ENCODE data around the gene RRP8.

The RRP8 gene

DNA sequence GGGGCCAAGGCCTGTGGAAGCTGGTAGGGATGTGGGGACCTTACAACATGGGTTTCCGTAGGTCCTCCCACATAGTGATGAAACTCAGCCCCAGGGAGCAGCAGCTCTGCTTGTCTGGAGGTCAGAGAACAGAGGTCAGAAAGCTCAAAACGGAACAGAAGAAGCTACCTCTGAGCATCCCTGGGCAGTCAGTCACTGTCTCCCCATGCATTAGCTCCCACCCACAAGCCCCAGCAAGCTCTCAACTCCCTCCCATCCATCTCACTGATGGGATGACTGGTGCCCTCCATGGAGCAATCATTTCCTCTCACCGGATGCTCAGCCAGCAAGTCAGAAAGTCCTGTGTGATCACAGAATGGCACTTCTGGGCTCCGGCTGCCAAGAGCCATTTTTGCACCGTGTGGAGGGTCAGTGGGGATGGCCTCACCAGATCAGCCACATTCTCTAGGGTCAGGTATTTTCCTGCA is 13.9 kb upstream of the RRP8 start:
- DNase-seq (ENCODE audit: low spot score), result no peak

DNA sequence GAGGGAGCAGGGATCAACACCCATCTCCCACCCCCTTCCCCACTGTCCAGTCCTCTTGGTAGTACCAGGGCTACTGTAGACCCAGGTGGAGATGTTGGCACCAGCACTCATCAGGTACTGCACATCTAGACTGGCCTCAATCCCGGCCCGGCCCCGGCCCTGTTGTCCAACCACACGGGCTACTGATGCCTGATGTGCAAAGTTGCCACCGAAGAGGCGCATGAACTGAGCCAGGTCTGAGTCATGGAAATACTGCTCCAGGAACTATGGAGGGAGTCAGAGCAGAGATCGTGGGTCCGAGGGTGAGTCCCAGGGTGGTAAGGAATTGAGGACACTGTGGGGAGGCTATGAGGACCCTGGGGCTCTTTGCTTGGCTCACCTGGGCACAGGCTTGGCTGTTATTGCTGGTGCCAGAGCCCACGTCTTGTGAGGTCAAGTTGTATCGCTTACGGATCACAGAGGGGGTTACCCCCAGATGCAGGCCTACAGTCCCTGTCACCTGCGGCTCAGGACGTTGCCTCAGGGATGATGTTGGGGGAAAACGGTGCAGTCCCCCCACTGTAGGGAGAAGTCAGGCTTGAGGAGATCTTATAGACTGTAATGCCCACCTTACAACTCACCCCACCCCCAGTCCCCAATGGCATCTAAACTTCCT is 13.3 kb upstream of the RRP8 start:
- DNase-seq (ENCODE audit: low spot score), result no peak

DNA sequence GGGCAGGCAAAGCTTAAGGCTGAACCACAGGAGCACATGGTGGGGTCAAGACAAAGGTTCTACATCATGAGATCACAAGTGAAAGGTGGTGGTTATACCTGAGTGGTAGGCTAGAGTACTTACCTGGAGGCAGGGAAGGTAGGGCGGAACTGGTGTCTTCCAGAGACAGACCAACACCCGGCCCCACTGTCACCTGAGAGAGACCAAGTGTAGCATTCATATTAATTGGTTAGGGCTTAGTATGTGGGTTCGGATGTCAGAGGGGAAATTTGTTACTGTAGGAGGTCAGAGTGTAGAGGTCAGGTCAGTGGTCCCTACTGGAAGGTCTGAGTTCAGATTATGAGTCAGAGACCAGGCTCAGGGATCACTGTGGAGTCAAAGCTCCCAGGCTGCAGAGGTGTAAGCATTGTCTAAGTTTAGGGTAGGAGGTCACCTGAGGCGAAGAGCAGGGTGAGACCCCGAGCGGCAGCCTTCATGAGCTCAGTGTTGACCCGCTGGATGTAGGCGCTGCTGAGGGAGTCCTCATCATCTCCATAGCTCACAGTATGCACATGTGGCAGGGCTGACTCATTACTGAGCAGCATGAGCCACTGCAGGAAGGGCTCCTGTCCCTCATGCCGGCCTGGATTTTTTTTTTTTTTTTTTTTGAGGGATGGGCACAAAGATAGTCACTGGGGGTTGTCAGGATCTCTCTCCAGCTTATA is 12.6 kb upstream of the RRP8 start:
- DNase-seq (ENCODE audit: low spot score), result no peak

DNA sequence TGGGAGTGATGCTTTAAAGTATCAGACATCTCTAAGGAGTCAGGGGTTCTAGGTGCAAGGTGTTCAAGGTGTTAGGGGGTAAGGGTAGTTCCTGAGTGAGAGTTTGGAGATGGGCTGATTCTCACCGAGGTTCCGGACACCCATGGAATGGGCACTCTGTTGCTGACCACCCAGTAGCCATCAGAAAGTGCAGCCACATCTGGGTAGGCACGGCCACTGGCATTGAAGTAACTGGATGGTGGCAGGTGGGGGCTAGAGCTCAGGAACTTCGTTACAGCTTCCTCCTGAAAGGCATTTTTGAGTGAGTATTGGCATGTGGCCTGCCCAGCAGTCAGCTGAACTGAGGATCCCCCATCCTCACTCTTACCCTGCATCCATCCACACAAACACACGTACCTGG is 11.6 kb upstream of the RRP8 start:
- no peak for DNase-seq (ENCODE audit: low spot score)

DNA sequence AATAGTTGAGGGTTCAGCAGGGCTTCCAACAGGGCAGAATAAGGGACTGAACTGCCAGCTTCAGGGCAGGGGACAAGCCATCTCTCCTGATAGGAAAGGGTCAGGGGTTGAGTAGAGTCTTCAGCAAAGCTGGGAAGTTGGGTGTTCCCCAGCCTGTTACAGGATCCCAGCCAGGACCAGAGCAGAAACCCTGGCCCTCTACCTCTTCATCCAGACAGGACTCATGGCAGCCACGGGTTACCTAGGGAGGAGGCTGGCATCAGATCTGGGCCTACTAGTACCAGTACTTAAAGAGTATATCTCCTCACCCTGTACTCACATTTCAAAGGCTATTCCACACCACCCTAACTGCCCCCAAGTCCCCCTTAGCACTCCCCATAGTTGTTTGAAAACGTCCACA is 11.0 kb upstream of the RRP8 start:
- no peak for DNase-seq (ENCODE audit: low spot score)

DNA sequence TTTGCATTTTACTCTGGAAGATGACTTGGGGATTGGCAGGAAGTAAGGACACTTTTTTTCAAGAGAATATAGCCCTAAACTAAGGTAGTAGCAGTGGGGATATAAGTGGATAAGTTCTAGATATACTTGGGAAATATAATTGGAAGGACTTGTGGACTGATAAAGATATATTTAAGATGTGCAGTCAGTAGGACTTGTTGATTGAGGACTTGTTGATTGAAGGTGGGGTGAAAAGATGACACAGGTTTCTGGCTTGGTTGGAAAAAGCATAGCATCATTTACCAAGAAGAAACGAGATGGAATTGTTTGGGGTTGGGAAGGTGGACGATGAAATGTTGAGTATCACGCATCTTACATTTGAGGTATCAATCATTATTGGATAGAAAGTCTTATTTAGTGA is 10.1 kb upstream of the RRP8 start:
- DNase-seq (ENCODE audit: low spot score), result no peak

DNA sequence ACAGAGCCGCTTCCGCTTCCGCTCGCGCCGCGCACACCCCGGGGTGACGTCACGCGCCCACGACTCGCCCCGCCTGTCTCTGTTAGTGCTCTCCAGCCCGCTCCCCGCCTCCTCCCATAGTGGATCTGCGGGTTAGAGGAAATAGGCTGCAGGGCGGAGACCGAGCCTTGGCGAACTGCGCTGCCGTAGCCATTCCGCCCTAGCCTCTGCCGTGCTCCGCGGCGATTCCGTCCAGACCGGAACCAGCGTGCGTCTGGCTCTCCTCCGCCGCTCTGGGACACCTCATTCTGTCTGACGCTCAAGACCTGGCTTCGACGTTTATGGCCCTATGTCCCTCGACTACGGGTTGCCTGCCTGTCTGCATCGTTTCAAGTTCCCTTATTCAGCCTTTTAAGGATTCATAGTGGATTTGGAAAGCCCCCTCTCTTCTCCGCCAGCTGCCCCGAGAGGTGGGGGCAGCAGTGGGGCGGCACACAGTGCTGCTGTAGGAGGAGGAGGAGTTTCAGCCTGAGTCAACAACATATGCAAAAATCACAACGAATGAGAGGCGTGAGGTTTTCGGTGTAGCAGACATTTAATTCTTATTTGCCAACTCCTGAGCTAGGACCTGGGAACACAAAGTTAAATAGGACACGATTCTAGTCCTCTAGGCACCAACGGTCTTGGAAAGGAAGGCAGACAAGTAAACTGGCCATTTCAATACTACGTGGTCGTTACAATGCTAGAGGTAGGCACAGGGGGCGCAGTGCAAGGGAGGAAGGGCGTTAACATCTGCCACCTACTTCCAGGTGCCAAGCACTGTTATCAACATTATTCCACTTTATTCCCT is 9.0 kb upstream of the RRP8 start, which contains the start of gene TAF10:
Gene TAF10 (minus strand): TSS at position 4 of the 829 bp plus-strand sequence. CDS start 27 bp downstream, outside the sequence.
- peak; percentile 97 for DNase-seq (ENCODE audit: low spot score)

DNA sequence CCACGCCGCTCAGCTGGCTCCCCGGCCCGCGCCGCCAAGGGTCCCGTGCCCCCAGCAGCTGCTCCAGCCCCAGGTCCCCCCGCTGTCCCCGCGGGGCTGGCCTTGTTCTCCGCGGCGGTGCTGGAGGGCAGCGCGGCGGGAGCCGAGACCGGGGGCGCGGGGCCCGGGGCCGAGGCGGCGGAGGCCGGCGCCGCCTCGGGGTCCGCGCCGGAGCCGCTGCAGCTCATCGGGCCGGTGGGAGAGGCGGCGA is 8.5 kb upstream of the RRP8 start:
- DNase-seq (ENCODE audit: low spot score), result no peak

DNA sequence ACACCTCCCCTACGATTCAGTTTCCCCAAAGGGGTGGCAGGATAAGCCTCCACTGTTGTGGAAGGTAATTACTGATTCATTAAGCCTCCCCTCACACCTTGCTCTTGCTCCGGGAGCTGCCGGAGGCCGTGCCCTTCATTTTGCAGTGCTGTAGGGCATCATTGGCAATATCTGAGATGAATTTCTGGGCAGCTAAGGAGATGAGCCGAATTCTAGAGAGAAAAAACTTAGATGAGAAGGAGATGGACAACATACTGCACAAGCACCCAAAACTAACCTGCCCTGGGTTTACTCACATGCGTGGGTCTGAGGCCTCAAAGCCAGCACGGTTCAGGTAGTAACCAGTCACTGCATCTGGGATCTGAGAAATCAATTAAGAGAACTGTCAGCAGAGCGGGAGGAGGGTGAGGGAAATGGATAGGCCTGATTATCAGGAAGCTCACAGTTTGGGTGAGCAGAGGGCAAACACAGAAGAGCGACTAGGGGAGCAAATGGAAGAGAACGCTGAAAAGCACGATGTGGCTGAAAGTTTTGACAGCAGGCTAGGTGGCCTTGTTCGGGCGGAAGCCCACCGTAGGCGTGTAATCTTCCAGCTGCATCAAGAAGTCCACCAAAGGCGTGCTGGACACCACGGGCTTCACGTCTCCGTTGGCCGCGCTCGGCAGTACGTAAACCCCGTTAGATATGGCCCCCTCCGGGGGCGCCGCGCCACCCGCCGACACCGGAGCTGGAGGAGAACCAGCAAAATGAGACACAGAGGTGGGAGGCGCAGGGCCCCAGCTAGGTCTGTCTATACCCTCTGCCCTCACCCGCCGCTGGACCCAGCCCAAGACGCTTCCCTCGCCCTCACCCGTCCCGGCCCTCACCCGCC is 7.9 kb upstream of the RRP8 start:
- DNase-seq (ENCODE audit: low spot score), result no peak

DNA sequence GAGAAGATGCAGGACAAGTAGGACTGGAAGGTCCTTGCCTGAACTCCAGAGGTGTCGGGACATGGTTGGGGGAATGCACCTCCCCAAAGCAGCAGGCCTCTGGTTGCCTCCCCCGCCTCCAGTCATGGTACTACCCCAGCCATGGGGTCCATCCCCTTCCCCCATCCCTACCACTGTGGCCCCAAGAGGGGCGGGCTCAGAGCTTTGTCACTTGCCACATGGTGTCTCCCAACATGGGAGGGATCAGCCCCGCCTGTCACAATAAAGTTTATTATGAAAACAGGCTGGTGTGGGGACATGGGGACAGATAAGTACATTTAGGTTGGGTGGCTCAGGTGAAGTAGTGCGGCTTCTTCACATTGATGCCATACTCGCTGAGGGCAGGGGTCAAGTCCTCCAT is 7.2 kb upstream of the RRP8 start:
- no peak for DNase-seq (ENCODE audit: low spot score)

DNA sequence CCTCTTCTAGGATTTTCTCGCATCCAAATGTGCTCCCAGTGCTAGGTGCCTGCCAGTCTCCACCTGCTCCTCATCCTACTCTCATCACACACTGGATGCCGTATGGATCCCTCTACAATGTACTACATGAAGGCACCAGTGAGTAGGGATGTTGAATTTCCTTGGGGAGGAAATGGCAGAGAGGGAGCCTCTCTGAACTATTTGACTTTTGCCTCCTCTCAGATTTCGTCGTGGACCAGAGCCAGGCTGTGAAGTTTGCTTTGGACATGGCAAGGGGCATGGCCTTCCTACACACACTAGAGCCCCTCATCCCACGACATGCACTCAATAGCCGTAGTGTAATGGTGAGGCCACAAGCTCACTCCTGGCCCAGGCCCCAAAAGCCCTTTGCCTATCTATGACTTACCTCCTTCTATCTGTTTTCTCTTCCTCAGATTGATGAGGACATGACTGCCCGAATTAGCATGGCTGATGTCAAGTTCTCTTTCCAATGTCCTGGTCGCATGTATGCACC is 6.1 kb upstream of the RRP8 start:
- no peak for DNase-seq (ENCODE audit: low spot score)

DNA sequence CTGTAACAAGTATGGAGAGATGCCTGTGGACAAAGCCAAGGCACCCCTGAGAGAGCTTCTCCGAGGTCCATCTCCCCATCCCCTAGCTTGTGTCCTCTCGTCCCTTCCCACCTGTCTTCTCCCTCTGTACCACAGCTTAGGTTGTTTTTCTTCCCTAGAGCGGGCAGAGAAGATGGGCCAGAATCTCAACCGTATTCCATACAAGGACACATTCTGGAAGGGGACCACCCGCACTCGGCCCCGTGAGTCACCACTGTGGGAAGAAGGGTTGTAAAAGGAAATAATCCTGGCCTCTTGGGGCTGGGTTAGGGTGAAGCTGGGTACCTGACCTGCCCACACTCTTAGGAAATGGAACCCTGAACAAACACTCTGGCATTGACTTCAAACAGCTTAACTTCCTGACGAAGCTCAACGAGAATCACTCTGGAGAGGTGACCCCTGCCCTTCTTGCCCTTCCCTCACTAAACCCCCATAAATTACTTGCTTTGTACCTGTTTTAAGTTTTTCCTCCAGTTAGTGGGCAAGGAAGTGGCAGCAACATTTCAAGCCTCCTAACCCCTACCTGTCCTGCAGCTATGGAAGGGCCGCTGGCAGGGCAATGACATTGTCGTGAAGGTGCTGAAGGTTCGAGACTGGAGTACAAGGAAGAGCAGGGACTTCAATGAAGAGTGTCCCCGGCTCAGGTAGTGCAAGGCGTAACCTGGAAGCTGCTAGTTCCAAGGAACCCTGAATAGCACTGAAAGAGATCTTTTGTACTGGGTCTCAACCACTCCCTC is 5.5 kb upstream of the RRP8 start:
- DNase-seq (ENCODE audit: low spot score), result no peak

DNA sequence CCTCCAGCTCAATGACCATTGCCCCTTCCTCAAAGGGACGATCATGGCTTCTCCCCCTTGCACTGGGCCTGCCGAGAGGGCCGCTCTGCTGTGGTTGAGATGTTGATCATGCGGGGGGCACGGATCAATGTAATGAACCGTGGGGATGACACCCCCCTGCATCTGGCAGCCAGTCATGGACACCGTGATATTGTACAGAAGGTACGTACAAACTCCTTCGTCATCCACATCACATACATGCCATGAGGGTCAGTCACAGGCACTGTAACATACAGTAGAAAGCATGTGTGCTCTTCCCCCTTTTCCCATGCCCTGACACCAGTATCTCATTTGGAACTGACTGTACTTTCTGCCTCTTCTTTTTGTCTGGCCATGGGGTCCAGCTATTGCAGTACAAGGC is 4.6 kb upstream of the RRP8 start:
- DNase-seq (ENCODE audit: low spot score), result no peak

DNA sequence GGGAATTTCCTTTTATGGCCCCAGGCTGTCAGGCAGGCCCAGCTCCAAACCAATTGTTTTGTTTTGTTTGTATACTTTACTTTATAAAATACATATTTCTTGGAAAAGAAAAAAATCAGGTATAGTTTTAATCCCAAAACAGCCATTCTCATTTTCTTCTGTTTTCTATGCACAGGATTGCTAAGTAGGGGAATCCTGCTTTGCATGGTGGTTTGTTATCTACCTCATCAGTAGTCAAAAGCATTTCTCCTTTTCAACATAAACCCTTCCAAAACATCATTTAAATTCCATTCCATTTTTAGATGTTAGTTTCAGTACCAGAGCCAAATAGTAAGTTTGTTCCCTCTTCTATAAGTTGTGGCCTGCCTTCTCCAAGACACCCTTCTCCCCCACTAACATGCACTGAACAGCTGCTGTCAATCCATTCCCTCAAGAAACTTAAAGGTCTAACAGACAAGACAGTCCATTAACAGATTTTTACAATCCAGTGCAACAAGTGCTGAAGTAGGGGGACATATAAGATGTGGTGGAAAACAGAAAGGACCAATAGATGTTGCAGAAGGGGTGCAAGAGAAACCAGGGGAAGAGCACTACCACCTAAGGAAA is 3.9 kb upstream of the RRP8 start:
- no peak for DNase-seq (ENCODE audit: low spot score)

DNA sequence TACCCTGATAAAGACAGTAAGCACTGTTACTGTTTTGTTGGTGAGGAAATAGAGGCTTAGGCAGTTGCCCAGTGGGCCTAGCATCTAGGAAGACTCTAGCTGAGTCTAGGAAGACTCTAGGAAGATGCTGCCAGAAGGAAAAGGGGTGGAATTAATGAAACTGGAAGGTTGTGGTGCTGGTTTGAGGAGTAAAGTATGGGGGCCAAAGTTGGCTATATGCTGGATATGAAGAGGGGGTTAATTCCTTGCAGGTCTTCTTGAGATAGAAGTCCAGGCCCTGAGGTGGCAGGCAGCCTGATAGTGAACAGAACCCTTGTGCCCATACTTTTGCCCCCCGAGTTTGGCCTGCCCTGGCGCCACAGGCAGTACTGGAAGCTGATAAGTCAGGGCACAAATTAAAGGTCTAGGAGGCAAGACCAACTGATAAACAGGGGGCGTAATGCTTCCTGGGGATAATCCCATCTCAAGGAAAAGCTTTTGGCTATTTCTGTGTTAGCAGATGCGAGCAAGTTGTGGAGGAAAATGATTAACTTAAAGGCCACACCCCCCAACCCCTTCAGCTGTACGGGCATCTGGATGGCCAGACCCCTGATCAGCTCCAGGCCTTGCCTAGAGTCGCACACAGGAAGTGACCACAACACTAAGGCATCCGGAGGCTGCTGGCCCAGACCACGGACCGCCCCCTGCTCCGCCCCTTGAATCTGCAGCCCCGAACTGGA is 3.2 kb upstream of the RRP8 start:
- DNase-seq (ENCODE audit: low spot score), result peak; percentile 96

DNA sequence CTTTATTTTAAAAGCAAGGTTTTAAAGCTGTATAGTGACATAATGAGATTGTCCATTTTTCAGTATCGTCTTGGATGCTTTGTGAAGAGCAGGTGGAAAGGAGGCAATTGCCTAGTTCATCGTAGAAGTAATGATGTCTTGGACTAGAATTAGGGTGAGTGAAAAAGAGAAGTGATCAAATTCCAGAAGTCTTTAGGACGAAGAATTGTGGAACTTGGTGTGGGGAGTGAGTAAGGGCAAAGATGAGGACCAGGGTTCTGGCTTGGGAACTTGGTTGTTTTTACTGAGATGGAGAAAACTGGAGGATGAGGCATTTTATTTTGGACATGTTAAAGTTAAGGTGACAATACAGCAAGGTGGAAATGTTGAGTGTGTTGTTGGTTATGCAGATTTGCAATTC is 1.4 kb upstream of the RRP8 start:
- DNase-seq (ENCODE audit: low spot score), result no peak

DNA sequence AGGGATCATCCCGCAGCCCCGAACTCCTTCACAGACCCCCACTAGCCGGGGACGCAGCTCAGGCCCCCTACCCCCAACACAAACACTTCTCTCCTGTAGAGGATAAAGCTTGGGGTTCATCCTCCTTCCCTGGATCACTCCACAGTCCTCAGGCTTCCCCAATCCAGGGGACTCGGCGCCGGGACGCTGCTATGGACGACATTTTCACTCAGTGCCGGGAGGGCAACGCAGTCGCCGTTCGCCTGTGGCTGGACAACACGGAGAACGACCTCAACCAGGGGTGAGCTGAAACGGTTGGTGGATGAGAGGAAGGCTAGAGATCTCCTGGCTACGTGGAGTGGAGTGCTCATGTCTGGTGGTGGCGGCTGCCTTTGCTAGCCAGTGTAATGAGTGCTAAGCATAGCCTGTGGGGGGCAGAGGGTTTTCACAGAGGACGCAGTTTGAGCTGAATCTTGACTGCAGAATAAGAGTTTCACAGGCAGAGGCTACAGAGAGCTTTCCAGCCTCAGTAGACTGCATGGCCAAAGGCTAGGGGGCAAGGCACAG is 738 bp upstream of the RRP8 start:
- peak; percentile 75 for DNase-seq (ENCODE audit: low spot score)

DNA sequence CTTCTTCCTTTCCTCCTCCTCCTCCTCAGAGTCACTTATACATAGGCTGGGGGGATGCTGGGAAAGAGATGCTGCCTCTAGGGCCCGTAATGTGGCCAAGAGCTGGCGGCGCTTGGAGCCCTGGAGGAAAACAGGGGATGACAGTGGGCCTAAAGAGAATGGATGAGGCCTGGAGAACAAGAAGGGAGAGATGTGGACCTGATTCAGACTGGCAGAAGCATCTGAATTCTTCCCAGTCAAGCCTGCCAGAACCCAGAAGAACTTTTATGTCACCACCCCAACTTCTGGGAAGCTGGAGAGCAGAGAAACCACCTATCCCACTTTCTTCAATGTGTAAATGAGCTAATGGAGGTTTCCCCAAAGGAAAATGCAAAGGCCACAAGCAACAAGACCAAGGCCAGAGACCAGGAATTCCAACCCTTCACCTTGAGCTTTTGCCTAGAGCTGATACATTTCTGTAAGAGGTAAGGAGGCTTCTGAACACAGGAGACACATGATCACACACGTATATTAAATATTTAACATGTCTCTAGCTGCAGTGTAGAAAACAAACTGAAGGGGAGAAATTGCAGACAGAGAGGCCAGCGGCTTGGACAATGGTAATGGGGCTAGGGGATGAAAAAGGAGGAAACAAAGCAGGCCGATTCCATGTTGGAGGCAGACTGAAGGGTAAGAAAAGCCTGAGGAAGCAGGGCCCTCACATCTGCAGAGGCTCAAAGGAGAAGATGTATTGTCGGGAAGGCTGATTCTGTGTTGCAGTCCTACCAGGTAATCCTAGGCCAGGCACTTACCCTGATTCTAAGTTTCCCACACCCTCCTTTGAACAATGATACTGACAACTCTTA is 1.1 kb downstream of the RRP8 start:
- DNase-seq (ENCODE audit: low spot score), result no peak

DNA sequence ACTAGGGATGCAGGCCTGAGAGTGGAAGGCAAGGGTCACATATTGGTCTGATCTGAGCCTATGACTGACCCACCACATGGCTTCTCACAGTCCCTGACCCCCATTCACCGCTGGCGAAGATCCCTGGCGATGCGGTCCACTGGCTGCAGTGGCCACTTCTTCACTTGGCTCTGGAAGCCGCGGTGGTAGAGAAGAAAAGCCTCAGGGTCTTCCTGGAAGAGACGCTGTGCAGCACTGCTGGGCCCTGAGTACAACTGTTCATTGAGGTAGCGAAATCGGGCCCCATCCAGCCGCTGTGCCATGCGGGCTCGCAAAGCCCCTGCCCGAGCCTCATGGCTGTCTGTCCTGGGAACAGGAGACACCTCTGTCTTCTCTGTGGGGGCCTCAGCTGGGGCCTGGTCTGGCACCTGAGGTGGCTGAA is 2.4 kb downstream of the RRP8 start:
- DNase-seq (ENCODE audit: low spot score), result no peak
